ENCODE measurements around the gene LMTK3. TPM values are rescaled to one million over a fixed set of nuclear protein-coding genes. Genes with fewer than 3 reads are reported as not detected.

Gene LMTK3
- total and polyA plus RNA-seq, 2 of the 13 experiments (the other 11 are each of a cell fraction or from before 2014, with no cell fraction given) = 0.18 to 0.29 TPM

GRCh38 chr19:48520134-48520533, 8.5 kb upstream of the LMTK3 start:
- ChIA-PET CTCF (ENCODE audit: low intra/inter-chr PET ratio, low total read pairs) (no interaction called here), POLR2A (no interaction called here)
- H4K20me1 ChIP-seq (ENCODE audit: insufficient read depth, low read length) = no peaks in the 10 kb centered on the region
- H3K4me2 ChIP-seq (ENCODE audit: low read depth, low read length) = no peak overlapping the region
- no peaks in the 10 kb centered on the region for H3K79me2 ChIP-seq (ENCODE audit: insufficient read depth, low read length)
- ATAC-seq = no peak
- BruUV-seq (replicated peaks) = no TSS peak
- 50% methylated on average over 4 of the region's 4 CpGs for WGBS (ENCODE audit: low lambda C conversion rate)
- no peak overlapping the region for H3K27ac ChIP-seq (ENCODE audit: extremely low read length, insufficient read depth, low read length)
- in situ Hi-C loops (cut with HindIII; ENCODE audit: extremely low pct_ligation_motif_present, low pct_unique_long_range_greater_than_20kb) = no loop called here
- H3K4me3 ChIP-seq (replicated peaks in 1 of 3; ENCODE audit: insufficient read depth in 1 of 3, low read depth in 2 of 3, low read length in 3 of 3) = no peak overlapping the region
- no peak for TF ChIP-seq TOPORS (CRISPR knock-in tag; IDR thresholded peaks at IDR 0.05)
- TF ChIP-seq ZNF33A (CRISPR knock-in tag; IDR thresholded peaks at IDR 0.05; ENCODE audit: borderline replicate concordance) = no peak
- TF ChIP-seq, protein P1, sequence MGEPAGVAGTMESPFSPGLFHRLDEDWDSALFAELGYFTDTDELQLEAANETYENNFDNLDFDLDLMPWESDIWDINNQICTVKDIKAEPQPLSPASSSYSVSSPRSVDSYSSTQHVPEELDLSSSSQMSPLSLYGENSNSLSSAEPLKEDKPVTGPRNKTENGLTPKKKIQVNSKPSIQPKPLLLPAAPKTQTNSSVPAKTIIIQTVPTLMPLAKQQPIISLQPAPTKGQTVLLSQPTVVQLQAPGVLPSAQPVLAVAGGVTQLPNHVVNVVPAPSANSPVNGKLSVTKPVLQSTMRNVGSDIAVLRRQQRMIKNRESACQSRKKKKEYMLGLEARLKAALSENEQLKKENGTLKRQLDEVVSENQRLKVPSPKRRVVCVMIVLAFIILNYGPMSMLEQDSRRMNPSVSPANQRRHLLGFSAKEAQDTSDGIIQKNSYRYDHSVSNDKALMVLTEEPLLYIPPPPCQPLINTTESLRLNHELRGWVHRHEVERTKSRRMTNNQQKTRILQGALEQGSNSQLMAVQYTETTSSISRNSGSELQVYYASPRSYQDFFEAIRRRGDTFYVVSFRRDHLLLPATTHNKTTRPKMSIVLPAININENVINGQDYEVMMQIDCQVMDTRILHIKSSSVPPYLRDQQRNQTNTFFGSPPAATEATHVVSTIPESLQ (CRISPR knock-in tag; conservative IDR thresholded peaks at IDR 0.05) = no peak
- TF ChIP-seq ELF4 (CRISPR knock-in tag; IDR thresholded peaks at IDR 0.05; ENCODE audit: borderline replicate concordance) = no peak
- no peak for TF ChIP-seq ZNF317 (CRISPR knock-in tag; IDR thresholded peaks at IDR 0.05)
- no peak for TF ChIP-seq SIX1 (CRISPR knock-in tag; IDR thresholded peaks at IDR 0.05; ENCODE audit: borderline replicate concordance)
- TF ChIP-seq ZNF160 (CRISPR knock-in tag; IDR thresholded peaks at IDR 0.05) = no peak
- no peak for TF ChIP-seq RARA (CRISPR knock-in tag; IDR thresholded peaks at IDR 0.05)
- no peak for TF ChIP-seq KDM1A (CRISPR knock-in tag; IDR thresholded peaks at IDR 0.05)
- TF ChIP-seq POLR2G (IDR thresholded peaks at IDR 0.05; ENCODE audit: low read depth, low read length) = no peak
- TF ChIP-seq, protein P2, sequence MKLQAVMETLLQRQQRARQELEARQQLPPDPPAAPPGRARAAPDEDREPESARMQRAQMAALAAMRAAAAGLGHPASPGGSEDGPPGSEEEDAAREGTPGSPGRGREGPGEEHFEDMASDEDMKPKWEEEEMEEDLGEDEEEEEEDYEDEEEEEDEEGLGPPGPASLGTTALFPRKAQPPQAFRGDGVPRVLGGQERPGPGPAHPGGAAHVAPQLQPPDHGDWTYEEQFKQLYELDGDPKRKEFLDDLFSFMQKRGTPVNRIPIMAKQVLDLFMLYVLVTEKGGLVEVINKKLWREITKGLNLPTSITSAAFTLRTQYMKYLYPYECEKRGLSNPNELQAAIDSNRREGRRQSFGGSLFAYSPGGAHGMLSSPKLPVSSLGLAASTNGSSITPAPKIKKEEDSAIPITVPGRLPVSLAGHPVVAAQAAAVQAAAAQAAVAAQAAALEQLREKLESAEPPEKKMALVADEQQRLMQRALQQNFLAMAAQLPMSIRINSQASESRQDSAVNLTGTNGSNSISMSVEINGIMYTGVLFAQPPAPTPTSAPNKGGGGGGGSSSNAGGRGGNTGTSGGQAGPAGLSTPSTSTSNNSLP (IDR thresholded peaks at IDR 0.05; ENCODE audit: low read depth, low read length) = no peak
- no peak for TF ChIP-seq ZFP82 (CRISPR knock-in tag; IDR thresholded peaks at IDR 0.05; ENCODE audit: borderline replicate concordance)
- TF ChIP-seq, protein P3, sequence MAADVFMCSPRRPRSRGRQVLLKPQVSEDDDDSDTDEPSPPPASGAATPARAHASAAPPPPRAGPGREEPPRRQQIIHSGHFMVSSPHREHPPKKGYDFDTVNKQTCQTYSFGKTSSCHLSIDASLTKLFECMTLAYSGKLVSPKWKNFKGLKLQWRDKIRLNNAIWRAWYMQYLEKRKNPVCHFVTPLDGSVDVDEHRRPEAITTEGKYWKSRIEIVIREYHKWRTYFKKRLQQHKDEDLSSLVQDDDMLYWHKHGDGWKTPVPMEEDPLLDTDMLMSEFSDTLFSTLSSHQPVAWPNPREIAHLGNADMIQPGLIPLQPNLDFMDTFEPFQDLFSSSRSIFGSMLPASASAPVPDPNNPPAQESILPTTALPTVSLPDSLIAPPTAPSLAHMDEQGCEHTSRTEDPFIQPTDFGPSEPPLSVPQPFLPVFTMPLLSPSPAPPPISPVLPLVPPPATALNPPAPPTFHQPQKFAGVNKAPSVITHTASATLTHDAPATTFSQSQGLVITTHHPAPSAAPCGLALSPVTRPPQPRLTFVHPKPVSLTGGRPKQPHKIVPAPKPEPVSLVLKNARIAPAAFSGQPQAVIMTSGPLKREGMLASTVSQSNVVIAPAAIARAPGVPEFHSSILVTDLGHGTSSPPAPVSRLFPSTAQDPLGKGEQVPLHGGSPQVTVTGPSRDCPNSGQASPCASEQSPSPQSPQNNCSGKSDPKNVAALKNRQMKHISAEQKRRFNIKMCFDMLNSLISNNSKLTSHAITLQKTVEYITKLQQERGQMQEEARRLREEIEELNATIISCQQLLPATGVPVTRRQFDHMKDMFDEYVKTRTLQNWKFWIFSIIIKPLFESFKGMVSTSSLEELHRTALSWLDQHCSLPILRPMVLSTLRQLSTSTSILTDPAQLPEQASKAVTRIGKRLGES (CRISPR knock-in tag; IDR thresholded peaks at IDR 0.05; ENCODE audit: borderline replicate concordance) = no peak
- no peak for TF ChIP-seq ZNF570 (CRISPR knock-in tag; IDR thresholded peaks at IDR 0.05; ENCODE audit: borderline replicate concordance)
- TF ChIP-seq, protein P4, sequence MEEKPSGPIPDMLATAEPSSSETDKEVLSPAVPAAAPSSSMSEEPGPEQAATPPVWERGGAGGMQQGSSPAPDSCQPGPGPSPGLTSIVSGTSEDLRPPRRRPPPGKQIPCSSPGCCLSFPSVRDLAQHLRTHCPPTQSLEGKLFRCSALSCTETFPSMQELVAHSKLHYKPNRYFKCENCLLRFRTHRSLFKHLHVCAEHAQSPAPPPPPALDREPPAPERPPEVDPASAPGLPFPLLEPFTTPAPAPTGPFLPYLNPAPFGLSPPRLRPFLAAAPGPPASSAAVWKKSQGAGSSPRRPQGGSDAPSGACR (CRISPR knock-in tag; IDR thresholded peaks at IDR 0.05) = no peak
- TF ChIP-seq HNRNPL (IDR thresholded peaks at IDR 0.05; ENCODE audit: low read depth, low read length) = no peak
- TF ChIP-seq, protein P5, sequence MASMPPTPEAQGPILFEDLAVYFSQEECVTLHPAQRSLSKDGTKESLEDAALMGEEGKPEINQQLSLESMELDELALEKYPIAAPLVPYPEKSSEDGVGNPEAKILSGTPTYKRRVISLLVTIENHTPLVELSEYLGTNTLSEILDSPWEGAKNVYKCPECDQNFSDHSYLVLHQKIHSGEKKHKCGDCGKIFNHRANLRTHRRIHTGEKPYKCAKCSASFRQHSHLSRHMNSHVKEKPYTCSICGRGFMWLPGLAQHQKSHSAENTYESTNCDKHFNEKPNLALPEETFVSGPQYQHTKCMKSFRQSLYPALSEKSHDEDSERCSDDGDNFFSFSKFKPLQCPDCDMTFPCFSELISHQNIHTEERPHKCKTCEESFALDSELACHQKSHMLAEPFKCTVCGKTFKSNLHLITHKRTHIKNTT (CRISPR knock-in tag; IDR thresholded peaks at IDR 0.05) = no peak
- H3K36me3 ChIP-seq (replicated peaks in 1 of 2; ENCODE audit: control insufficient read depth in 1 of 2, insufficient read depth in 2 of 2, low read length in 2 of 2) = no peaks in the 10 kb centered on the region
- no peak for FAIRE-seq
- no peak overlapping the region for H2AFZ ChIP-seq (ENCODE audit: low read length)
- no peak for DNase-seq (ENCODE audit: low spot score)
- peaks cover 12% of the 10 kb centered on the region for H3K4me1 ChIP-seq (ENCODE audit: insufficient read depth, low read length)
- intact Hi-C loops (cut with micrococcal nuclease; ENCODE audit: unreplicated experiment) = no loop called here
- no peak overlapping the region for H3K9ac ChIP-seq (ENCODE audit: insufficient read depth, low read depth, low read length)
- H3K9me3 ChIP-seq (ENCODE audit: low read length) = peaks cover 8% of the 10 kb centered on the region
- no peaks in the 10 kb centered on the region for H3K27me3 ChIP-seq (ENCODE audit: control insufficient read depth in 1 of 2, insufficient read depth in 2 of 2, low read length in 2 of 2)

All from HepG2 (cell line).